HL-60/S4 treated with retinoic acid at 250 ng/mL for 4 days and 3 days (cell line): ENCODE results near the gene PHLPP1.

Experiments
- in situ Hi-C: fragments of 300-500 bp; cut with MboI; formaldehyde crosslinking; loops from 2 replicates; pipeline ENCODE4 v1.7.0; 2022; ENCODE audit warnings: low sequenced_read_pairs

The PHLPP1 gene

DNA sequence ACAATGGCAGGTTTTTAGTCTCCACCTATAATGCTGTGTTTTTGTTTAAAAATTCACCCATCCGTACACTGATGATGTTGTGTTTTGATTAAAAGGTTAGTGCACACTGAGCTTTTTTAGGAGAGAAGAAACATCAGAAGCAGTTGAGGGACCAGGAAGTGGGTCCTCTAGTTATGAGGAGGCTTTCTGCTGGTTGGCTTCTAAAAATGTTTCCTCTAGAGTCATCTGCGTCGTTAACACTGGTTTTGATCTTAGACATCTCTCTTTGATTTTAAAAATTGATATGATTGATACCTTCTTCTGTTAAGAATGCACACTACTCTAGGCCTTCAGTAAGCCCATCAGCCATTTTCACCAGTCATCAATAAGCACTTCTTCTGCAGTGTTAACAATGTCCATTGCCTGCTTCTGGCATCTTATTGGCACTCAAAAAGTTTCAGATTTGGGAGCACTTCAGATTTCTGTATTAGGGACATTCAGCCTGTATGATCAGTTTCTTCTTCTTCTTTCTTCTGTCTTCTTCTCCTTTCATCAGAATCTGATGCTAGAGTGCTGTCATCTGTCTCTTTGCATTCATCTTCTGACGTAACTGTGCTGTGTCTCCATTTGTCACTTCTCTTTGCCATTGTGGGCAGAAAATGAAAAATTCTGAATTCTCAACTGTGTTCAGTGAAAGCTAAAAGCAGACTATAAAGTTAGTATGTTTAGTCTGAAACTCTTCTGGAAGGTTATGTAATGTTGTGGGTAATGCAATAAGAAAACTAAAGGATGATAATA lies 56.3 kb downstream of the PHLPP1 start:
- in situ Hi-C loops: no loop called here

DNA sequence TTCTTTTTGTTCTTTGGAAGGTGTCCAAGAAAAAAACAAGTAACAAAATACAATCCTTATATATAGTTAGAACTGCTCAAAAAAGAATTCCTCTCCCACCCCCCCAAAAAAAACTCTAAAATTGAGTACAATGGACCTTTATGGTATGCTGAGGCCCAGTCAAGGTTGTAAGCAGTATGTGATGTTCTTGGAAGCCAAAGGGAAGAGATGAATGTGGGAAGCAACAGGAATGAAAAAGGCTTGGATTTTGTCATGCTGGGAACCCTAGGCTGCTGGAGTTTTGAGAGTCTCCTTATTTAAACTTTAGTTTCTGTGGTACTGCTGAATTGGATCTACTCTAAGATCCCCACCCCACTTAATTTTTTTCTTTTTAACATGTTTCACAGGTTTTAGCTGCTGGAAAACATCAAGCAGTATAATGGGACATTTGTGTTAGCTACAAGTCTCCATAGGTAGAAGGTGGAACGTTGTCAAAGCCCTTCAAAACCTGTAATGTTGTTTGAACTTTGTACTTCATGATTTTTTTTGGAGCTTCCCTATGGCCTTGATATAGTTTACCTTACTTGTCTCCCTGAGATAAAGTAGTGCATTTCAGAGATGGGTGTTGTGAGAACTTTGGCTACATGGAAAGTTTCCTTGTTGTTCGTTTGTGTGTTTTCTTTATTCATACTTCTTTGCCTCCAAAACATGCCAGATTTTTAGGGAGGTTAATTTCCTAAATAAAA lies 57.7 kb downstream of the PHLPP1 start:
- in situ Hi-C loops: no loop called here

DNA sequence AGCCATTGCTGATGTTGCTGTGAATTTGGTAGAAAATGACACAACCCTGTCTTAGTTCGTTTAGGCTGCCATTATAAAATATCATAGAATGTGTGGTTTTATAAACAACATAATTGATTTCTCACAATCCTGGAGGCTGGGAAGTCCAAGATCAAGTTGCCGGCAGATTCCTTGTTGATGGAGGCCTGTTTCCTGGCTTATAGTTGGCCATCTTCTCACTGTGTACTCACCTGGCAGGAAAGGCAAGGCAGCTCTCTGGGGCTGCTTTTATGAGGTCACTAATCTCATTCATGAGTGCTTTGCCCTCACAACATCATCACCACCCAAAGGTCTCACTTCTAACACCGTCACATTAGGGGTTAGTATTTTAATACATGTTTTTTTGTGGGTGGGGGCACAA lies 58.4 kb downstream of the PHLPP1 start:
- in situ Hi-C loops: no loop called here

DNA sequence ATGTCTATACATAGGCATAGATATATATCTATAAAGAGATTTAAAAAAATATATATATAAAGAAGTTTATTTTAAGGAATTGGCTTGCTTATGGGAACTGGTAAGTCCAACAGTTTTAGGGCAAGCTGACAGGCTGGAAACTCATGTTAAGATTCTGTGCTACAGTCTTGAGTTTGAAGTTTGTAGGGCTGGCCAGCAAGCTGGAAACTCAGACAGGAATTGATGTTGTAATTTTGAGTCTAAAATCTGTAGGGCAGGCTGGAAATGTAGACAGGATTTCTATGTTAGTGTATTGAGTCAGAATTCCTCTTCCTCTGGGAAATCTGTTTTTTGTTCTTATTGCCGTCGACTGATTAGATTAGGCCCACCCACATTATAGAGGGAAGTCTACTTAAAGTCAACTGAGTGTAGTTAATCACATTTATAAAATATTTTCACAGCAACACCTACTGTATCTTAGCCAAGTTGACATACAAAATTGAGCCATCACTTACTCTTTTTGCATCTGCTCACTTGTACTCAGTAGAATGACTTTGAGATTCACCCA lies 60.8 kb downstream of the PHLPP1 start:
- in situ Hi-C loops: no loop called here

DNA sequence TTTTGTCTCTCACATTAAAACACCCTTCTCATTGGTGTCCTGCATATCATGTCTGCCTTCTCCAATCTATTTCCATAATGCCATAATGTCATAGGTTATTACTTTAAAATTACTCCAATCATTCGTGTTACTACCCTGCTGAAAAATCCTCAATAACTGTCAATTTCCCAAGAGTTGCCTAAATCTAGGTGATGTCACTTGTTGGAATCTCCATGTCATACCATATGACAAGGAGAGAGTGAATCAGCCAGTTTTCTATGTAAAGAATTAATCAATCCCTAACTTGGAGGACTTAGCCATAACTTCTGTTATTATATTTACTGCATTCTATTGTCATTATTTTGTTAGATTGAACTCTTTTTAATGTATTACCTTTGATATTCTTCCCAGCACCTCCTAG lies 62.5 kb downstream of the PHLPP1 start:
- in situ Hi-C loops: no loop called here

DNA sequence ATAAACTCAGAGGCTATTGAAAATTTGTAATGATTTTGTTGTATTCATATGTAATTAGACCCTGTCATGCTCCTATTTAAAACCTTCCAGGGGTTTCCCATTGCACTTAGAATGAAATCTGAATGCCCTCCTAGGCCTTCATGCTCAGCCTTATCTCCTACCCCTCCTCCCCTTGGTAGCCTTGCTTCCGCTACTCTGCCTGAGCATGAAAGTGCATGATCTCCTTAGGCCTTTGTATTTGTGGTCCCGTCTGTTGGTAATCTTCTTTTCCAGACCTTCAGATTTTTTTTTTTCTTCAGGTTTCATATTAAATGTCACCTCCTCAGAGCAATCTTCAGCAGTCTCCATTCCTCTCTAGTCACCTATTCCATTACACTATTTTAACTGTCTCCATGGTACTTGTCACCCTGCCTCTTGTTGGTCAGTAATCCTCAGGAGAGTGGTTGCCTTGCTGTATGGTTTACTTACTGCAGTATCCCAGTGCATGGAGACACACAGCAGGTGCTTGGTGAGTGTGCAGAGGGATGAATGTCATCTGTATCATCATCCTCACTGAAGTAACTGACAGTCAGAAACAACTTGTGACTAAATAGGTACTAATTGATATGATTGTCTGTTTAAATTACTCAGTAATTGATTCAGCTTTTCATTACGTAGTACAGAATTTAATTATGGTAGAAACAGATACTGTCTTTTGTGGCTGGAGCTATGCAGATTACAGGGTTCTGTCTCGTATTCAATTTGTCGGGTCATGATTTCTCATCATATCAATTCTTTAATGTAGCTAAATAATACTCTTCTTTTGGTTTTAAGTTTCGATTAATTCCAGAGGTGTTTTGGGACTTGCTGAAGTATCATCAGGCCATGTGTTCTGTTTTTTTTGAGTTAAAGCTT lies 63.9 kb downstream of the PHLPP1 start:
- in situ Hi-C loops: no loop called here

DNA sequence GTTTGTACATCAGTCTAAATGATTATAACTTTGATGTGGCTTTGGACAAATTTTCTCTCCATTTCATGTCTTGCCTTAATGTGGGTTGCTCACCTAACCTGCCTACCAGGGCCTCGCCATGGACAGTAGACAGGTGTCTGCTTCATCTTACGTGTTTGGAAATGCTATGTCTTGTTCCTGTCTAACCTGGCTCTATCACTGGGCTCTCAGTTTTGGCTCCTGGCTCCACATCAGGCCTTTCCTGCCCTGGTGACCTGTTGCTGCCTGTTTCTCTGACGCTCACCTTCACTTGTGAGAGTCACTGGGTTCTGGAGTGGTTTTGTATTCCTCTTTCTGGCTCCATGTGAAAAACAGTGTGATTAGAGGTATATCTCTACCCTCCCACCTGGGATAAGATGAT lies 65.9 kb downstream of the PHLPP1 start:
- in situ Hi-C loops: no loop called here

DNA sequence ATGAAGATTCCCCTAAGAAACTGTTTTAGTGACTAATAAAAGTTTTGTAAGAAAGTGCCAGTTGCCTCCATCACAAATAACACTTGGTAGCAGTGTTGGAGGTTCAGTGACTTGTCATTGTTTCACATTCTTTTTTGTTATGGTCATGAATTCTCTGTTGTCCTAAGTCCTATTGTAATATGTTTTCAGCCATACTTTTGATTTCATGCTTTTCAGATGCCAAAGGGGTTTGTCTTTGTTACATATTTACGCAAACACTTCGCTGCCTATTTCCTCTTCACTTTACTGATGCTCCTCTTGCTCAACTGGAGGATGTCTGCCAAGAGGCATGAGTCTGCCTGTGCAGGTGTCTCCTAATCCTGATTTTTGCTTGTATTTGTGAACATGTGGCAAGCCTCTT lies 66.6 kb downstream of the PHLPP1 start:
- in situ Hi-C loops: no loop called here

DNA sequence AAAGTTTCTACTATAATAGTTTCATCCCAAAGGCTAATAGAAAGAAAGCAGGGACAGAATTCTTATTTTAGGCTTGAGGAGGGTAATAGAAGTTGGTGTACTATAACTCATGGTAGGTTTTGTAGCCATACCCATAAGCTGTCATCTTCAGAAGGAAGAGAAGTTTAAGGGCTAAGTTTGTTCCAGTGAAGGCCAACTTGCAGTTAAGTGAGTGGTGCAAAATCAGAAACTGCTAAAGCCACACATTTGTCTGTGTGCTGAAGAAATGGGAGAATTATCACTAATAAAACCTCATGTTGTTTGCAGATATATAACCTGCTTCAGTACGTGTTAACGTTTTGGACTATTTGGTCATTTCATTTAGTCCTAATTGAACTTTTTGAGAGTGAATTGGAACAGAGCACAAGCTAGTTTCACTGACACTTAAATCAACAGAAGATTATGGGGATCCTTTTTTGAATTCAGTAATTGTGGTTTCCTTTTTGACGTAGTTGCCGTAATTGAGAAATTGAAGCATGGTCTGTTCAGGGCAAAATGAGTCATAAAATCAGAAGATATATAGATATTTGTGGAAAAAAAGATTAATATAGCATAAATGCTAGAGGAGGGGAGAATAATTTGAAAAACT lies 69.1 kb downstream of the PHLPP1 start:
- in situ Hi-C loops: no loop called here

DNA sequence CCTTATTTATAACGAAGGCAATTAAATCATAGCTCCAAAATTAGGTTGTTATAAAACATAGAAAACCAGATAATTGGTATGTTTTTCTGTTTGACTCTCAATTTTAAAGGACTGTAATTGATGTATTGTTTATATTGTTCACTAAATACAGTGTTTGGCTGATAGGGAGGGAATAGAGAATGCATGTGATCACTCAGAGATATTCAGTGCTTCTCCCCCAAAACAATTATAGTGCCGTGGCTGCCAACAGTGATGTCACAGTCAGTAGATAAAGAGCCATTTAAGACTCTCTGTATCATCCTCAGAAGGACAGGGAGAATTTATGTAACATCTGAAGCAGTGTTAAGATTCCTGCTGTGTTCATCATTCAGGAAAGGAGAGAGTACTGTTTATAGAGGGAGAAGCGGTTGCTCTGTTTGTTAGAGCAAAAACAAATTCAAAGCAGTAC lies 69.6 kb downstream of the PHLPP1 start:
- in situ Hi-C loops: no loop called here

DNA sequence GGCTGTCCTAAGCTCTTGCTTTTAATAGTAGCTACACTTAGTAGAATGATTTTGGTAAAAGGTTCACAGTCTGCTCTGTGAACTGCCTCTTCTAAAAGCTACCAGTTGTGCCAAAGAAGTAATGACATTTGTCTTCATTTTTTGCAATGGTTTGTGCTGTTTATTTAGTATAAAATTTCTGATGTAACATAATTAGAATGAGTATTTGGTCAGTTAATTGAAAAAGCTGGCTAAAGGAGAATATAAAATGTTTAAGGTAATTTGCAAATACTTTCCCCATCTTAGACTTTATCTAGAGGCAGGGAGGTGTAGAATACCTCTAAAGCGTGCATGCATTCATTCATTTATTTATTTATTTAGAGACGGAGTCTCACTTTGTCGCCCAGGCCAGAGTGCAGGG lies 71.3 kb downstream of the PHLPP1 start:
- in situ Hi-C loops: no loop called here

DNA sequence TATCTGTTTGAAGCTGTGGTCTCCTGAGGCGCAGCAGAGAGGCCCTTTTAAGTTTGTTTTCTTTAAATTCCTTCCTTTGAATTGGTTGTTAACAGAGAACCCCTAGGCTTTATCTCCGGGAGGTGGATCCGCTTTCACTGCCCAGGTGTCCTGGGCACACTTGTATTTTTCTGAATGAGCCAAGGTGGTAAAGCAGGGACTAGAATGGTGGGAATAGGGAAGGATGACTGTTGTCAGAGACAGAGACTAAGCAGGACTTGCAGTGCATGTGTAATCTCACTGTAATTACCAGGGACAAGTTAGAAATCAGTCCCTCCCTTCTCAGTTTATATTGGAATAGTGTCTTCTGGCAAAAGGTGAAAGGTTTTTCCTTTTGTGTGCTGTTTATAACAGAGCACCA lies 72.8 kb downstream of the PHLPP1 start:
- in situ Hi-C loops: no loop called here

DNA sequence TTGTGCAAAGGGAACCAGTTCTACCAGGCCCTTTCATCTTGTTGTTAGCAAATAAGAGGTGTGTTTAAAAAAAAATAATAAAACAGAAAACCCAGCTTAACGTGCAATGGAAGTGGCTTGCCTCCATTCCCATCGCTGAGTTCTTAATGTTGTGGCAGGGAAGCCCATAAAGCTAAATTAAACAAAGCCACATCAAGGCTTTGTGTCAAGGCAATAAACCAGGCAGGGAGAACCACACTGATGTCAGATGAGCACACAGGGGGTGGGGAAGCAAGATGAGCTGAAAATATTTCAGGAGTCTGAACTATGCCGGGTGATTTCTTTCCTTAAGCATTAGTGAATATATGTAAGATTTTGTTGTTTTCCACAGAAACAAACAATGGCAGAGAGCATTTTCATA lies 73.5 kb downstream of the PHLPP1 start:
- in situ Hi-C loops: no loop called here

DNA sequence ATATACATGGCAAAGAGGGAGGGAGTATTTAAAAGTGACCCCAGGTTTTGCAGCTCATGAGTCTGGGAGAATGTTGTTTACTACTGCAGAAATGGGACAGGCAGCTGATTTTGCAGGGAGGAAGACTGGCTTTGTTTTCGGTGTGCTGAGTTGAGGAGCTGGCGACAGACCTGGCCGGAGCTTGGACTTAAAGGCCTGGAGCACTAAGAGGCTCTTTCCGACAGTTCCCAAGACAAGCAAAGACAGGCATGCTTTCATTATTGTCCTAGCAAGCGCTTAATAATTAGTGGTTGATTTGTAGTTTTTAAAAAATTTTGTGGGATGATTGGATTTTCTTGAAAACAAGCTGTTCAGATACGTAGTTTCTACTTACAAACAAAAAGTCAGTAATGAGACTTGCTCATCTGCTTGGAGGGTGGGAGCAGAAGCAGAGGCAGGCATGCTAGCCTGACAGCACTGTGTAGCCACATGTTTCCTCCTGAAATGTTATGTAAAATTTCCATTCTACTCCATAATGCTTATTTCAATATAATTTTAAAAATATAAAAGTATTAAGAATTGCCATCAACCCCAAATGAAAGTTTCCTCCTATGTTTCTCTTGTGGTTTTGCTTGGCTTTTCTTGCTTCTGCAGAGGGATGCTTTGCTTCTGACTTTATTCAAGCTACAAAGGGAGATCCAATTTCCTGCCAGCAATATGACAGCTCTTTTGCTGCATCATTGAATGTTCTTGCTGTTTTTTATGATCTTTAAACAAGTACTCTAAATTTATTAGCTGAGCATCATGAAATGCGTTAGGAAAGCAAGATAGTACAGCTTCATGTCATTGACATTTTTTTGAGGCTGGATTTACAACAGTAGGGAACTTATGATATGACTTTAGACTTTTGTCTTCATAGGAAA lies 75.8 kb downstream of the PHLPP1 start:
- in situ Hi-C loops: no loop called here

DNA sequence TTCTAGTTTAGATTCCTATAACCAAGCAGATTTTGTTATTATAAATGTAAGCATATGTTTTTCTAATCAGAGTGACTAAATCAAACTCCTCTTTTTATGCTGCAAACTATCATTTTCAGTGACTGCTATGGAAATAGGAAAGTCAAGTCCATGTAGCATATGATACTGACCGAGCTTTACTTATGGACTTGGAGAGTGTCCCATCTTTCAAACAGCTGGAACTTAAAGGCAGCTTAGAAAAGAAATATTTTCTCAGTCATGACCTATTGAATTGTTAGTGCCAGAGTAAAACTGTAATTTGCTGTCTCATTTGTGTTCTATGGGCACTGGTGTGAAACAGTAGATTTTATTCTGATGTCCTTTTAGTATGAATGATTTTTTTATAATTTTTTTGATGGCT lies 76.7 kb downstream of the PHLPP1 start:
- in situ Hi-C loops: no loop called here

DNA sequence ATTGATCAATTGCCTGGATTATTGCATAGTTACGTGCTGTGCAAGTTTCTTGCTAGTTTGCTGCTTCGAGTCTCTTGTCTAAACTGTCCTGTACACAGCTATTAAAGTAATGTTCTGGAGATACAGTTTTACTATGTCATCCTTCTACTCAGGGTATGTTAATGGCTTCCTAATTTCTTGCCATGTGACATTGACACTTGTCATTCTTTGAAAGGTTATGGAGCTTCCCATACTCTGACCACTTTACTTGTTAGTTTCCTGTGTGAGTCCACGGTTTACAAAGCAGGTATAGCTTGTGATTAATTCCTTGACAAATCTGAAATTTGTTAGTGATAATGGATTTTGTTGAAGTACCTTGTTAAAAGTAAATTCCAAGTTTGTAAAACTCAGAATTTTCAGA lies 80.5 kb downstream of the PHLPP1 start:
- in situ Hi-C loops: no loop called here

DNA sequence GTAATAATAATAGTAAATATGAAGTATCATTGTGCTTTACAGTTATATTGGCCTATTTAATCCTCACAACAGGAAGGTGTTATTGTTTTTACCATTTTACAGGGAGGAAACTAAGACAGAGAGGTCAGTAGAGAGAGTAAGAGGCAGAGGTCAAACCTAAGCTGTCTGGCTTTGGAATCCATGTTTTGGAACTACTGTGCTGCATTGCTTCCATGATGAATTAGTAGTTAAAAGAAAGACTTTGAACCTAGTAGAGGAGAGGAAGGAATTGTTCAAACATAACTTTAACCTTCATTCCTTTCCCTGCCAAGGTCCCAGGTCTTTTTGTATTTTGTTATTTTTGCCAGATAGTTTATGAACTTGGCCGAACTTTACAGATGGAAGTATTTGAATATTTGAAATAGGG lies 80.9 kb downstream of the PHLPP1 start:
- in situ Hi-C loops: no loop called here

DNA sequence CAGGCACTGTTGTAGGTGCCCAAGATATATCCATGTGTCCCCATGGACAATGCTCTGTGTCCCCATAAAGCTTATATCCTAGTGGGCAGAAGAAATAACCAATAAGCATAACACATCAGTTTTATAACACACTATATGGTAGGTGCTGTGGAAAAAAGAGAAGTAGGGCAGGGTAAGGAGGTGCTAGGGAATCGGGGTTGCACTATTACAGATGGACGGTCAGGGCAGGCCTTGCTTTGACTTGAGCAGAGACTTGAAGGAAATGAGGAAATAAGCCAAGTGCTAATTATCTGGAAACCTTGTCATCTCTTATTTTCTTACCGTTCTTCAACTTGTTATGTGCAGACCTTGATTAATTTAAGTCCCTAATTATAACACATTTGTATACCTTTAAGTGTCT lies 82.0 kb downstream of the PHLPP1 start:
- in situ Hi-C loops: no loop called here

DNA sequence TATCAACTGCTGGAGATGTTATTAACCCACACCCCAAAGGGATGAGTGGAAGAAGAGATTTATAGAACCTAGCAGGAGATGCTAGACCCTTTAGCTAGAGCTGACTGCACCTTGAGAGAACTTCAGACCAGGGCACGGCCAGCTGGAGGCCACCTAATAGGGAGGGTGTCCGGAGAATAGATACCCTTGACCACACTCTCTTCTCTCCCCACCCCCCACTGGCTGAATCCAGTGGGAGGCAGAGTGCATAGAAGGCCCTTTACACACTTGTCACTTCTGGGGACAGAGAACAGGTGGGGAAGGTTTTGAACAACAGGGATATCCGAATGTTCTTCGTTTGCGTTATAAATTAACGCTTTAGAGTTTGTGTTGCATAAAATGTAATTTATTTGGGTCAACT lies 84.6 kb downstream of the PHLPP1 start:
- in situ Hi-C loops: no loop called here

DNA sequence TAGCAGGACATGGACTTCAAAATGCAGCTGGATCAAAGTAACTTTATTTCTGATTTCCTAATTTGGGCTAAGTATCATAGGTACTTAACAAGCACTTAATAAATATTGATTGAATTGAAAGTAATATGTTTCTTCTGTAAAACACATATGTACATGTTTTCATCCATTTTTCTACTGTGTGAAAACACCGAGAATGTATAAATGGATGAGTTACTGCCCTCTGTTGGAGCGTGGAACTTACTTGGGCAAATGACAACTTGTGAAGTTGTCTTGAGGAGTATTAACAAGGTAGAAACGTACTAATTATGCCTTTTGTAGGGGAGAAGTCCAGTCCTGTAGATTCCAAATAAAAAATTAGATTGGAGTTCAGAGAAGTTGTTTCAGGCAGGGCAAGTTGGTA lies 87.2 kb downstream of the PHLPP1 start:
- in situ Hi-C loops: no loop called here
